OCI-LY3 (cell line): ENCODE data around the gene OPCML.

Experiments
- H2AFZ ChIP-seq: fragments of 200-600, 300-600 bp; shearing (Covaris generic); 2 replicates; pipeline ENCODE4 v1.6.0; 2014; ENCODE audit warnings: antibody characterized with exemption, low read depth, low read length
- H3K27ac ChIP-seq: fragments of 200-600, 300-600 bp; sonication (generic); 2 replicates; pipeline ENCODE4 v1.5.1; 2014; ENCODE audit warnings: mild to moderate bottlenecking, low read length, moderate library complexity, mixed read lengths
- H3K27me3 ChIP-seq: fragments of 200-600, 300-600 bp; sonication (generic); 2 replicates; pipeline ENCODE4 v1.6.1; 2014; ENCODE audit warnings: low read depth, low read length, mixed read lengths
- H3K36me3 ChIP-seq: fragments of 200-600, 300-600 bp; sonication (generic); replicated peaks from 2 replicates; pipeline ENCODE3; 2014; ENCODE audit warnings: low read depth, low read length, mixed read lengths
- H3K4me1 ChIP-seq: fragments of 300-600, 200-600 bp; sonication (generic); 2 replicates; pipeline ENCODE4 v1.6.1; 2014; ENCODE audit warnings: low read length, mixed read lengths
- H3K4me2 ChIP-seq: fragments of 200-600, 300-600 bp; sonication (generic); 2 replicates; pipeline ENCODE4 v1.6.1; 2014; ENCODE audit warnings: low read length, mixed read lengths
- H3K4me3 ChIP-seq: fragments of 300-600, 200-600 bp; sonication (generic); 2 replicates; pipeline ENCODE4 v1.5.1; 2014; ENCODE audit warnings: antibody characterized with exemption, mild to moderate bottlenecking, low read length, moderate library complexity
- H3K79me2 ChIP-seq: fragments of 300-600, 200-600 bp; shearing (Covaris generic); 2 replicates; pipeline ENCODE4 v1.6.1; 2014; ENCODE audit warnings: mild to moderate bottlenecking, low read length, mixed read lengths
- H3K9ac ChIP-seq: fragments of 300-600, 200-600 bp; shearing (Covaris generic); 2 replicates; pipeline ENCODE4 v1.6.0; 2014; ENCODE audit warnings: mild to moderate bottlenecking, low read length, moderate library complexity
- H3K9me3 ChIP-seq: fragments of 200-600, 300-600 bp; shearing (Covaris generic); 2 replicates; pipeline ENCODE4 v1.6.1; 2014; ENCODE audit warnings: low read length, mixed read lengths; ENCODE audit not compliant: insufficient read depth
- H4K20me1 ChIP-seq: fragments of 200-600, 300-600 bp; sonication (generic); 2 replicates; pipeline ENCODE4 v1.6.1; 2016; ENCODE audit warnings: low read length, mixed read lengths; ENCODE audit not compliant: insufficient read depth
- EZH2phosphoT487 ChIP-seq: fragments of 200-600 bp; shearing (Covaris generic); IDR thresholded peaks from 2 replicates; pipeline ENCODE4 v1.6.1; 2018; ENCODE audit warnings: antibody characterized with exemption, mixed run types, low read depth
- TF ChIP-seq, protein P1 (sequence below): fragments of 200-600, 300-600 bp; sonication (generic); IDR thresholded peaks from 2 replicates; pipeline ENCODE4 v1.5.1; 2014; ENCODE audit warnings: antibody characterized with exemption, low read length, low read depth

OPCML gene

DNA sequence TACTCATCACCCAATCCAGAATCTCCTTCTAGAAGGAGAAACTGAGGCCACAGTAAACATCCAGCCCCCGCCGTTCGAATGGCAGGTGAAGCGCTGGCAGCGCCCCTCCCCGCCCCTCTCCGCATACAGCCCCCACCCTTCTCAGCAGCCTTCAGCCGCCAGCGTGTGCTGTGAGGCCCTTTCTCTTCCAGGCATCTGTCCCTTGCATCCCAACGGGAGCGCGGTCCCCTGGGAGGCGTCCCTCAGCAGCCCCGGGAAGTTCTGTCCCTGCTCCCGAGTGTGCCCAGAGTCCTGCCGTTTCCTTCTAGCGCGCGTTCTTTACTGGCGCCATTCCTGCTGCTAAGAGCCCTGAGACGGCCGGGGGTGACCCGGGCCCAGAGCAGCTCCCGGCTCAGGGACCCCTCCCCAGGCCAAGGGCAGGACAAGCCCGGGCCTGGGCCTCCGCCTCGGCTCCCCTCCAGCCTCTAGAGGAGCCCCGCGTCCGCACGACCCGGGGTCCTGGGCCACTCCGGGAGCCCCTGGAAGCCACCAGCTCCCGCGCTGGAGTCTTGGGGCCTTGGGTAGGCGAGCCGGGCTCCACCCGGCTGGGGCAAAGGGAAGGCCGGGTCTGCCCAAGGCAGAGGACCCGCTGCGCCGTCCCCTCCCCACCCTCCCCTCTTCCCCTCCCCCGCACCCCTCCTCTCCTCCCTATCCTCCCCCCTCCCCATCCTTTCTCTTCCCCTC is 450.4 kb downstream of the OPCML start:
- no peak overlapping the region for H3K4me3 ChIP-seq
- H2AFZ ChIP-seq = no peak overlapping the region
- H3K36me3 ChIP-seq = no peaks in the 10 kb centered on the region
- H3K9me3 ChIP-seq = no peaks in the 10 kb centered on the region
- H3K79me2 ChIP-seq = no peaks in the 10 kb centered on the region
- no peaks in the 10 kb centered on the region for H4K20me1 ChIP-seq
- no peaks in the 10 kb centered on the region for H3K4me1 ChIP-seq
- H3K27ac ChIP-seq = no peak overlapping the region
- no peak overlapping the region for H3K9ac ChIP-seq
- H3K27me3 ChIP-seq = peaks cover 3% of the 10 kb centered on the region; the same call in 1 of the 2 replicates
- no peak overlapping the region for H3K4me2 ChIP-seq
- no peak for TF ChIP-seq EZH2phosphoT487
- TF ChIP-seq, protein P1, sequence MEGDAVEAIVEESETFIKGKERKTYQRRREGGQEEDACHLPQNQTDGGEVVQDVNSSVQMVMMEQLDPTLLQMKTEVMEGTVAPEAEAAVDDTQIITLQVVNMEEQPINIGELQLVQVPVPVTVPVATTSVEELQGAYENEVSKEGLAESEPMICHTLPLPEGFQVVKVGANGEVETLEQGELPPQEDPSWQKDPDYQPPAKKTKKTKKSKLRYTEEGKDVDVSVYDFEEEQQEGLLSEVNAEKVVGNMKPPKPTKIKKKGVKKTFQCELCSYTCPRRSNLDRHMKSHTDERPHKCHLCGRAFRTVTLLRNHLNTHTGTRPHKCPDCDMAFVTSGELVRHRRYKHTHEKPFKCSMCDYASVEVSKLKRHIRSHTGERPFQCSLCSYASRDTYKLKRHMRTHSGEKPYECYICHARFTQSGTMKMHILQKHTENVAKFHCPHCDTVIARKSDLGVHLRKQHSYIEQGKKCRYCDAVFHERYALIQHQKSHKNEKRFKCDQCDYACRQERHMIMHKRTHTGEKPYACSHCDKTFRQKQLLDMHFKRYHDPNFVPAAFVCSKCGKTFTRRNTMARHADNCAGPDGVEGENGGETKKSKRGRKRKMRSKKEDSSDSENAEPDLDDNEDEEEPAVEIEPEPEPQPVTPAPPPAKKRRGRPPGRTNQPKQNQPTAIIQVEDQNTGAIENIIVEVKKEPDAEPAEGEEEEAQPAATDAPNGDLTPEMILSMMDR = no peak

DNA sequence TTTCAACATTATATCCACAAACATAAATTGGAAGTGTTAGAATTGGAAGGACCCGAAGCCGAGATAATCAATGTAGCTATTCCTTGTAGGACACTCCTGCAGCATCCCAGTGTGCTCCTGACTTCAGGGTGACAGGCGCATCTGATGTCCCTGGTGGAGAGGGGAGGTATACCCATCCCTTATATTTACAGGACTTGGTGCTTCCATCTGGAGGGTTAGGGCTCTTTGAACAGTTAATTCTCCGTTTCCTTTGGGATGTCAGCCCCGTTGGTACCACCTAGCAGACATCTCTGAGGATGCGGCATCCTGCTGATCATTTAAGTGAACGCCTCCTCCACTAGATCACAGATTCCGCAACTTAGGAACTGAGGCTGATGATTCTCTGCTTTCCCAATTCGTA is 451.3 kb downstream of the OPCML start:
- Histone ChIP-seq H3K4me1 (no peaks in the 10 kb centered on the region), H3K79me2 (no peaks in the 10 kb centered on the region), H3K27ac (no peak overlapping the region), H4K20me1 (no peaks in the 10 kb centered on the region), H2AFZ (no peak overlapping the region), H3K36me3 (no peaks in the 10 kb centered on the region), H3K4me2 (no peak overlapping the region), H3K9me3 (no peaks in the 10 kb centered on the region), H3K27me3 (peaks cover 3% of the 10 kb centered on the region; the same call in 1 of the 2 replicates), H3K4me3 (no peak overlapping the region), H3K9ac (no peak overlapping the region)
- TF ChIP-seq, protein P1 = no peak
- no peak for TF ChIP-seq EZH2phosphoT487

DNA sequence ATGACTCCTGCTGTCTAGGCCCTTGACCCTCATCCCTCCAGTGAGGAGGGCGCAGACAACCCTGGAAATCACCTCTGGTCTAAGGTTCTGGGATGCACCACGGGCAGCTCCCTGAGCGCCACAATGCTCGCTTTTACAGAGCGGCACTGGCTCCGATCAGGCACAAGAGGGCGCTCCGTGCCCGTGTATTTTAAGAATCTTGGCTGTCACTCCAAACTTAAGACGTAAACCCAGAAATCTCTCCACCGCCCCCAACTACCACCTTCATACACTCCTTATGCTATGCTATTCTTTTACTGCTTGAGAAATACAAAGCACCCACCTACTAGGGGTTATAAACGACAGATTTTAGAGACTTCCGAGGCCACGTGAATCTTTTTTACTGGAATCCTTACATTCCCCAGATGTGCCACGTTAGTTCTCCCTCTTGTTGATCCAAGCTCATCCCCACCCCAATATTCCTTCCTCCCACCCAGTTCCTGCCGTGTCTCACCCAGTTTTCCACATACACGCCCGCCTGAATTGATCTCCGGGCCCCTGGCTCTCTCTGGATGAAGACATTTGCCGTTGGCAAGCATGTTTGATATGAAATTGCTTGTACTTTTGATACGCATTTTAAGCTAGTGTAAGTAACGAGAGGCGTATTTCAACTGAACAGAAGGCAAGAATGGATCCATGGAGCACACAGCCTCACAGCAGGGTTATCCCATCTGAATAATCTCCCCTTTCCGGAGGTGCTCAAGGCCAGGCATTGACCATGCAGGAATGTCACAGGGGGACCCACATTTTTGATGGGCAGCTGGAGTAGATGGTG is 453.5 kb downstream of the OPCML start:
- Histone ChIP-seq H3K4me2 (no peak overlapping the region), H3K4me1 (no peaks in the 10 kb centered on the region), H3K4me3 (no peak overlapping the region), H3K27ac (no peak overlapping the region), H3K9ac (no peak overlapping the region), H4K20me1 (no peaks in the 10 kb centered on the region), H2AFZ (no peak overlapping the region), H3K9me3 (no peaks in the 10 kb centered on the region), H3K27me3 (peaks cover 3% of the 10 kb centered on the region; the same call in 1 of the 2 replicates), H3K79me2 (no peaks in the 10 kb centered on the region), H3K36me3 (no peaks in the 10 kb centered on the region)
- TF ChIP-seq EZH2phosphoT487 = no peak
- TF ChIP-seq, protein P1 = peak; percentile 77

DNA sequence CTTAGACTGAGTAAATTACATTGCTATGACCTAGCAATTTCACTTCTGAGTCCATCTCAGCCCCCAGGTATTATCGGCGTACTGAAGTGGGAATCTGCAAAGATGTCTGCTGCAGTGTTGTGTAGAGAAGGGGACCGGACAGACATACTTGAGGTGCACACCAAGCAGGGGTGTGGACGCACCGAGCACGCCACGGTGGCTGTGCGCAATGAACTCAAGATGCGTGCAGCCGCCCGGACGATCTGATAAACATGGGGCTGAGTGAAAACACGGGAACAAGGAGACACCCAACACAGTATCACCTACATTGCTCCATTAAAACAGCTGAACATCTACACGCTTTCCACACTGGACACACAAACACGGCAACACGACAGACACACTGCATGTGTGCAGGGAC is 454.3 kb downstream of the OPCML start:
- H3K4me3 ChIP-seq = no peak overlapping the region
- no peaks in the 10 kb centered on the region for H3K79me2 ChIP-seq
- no peaks in the 10 kb centered on the region for H3K9me3 ChIP-seq
- no peak overlapping the region for H3K4me2 ChIP-seq
- TF ChIP-seq, protein P1 = no peak
- TF ChIP-seq EZH2phosphoT487 = no peak
- H3K4me1 ChIP-seq = no peaks in the 10 kb centered on the region
- no peak overlapping the region for H2AFZ ChIP-seq
- H3K9ac ChIP-seq = no peak overlapping the region
- H4K20me1 ChIP-seq = no peaks in the 10 kb centered on the region
- no peaks in the 10 kb centered on the region for H3K36me3 ChIP-seq
- H3K27ac ChIP-seq = no peak overlapping the region
- peaks cover 3% of the 10 kb centered on the region; the same call in 1 of the 2 replicates for H3K27me3 ChIP-seq
